Left renal pelvis (tissue), 4 donors: ENCODE results near the gene SAMD3. TPM values are rescaled to one million over a fixed set of nuclear protein-coding genes. Genes with fewer than 3 reads are reported as not detected.

Experiments used
- polyA plus RNA-seq, 4 donors: library from polyadenylated mRNA; unstranded; fragments of 120-200 nt; gene quantifications; one replicate each; pipeline ENCODE4 v1.2.1, GENCODE V29; 2013; ENCODE audit not compliant: insufficient read length in 4 of 4

Gene SAMD3
- polyA plus RNA-seq, 4 donors: 0.68 to 1.3 (median 0.97) TPM

Other genes with a start within 250 kb of the SAMD3 start
- gene L3MBTL3, start 204.4 kb downstream of the SAMD3 start, polyA plus RNA-seq: 10 to 100 TPM; 14.5 to 23.2 (median 20.9) TPM
- 10 to 100 TPM; 19.9 to 28.1 (median 23.1) TPM for gene TMEM200A, start 143.1 kb upstream of the SAMD3 start, polyA plus RNA-seq